ENCODE results near the gene ROR1. TPM values are rescaled to one million over a fixed set of nuclear protein-coding genes. Genes with fewer than 3 reads are reported as not detected.

Gene ROR1
- total RNA-seq, 5 donors from 2014 or later (not counting 1 experiment from before 2014, with no cell fraction given): 0.15 to 2.0 (median 0.33) TPM; not detected in 1

GRCh38 chr1:63916485-63917360 is 142.9 kb downstream of the ROR1 start:
- POLR2A ChIA-PET: no interaction called here
- H3K36me3 ChIP-seq (ENCODE audit: control insufficient read depth in 2 of 2, extremely low read depth in 1 of 2, insufficient read depth in 1 of 2, low read length in 1 of 2): no peaks in the 10 kb centered on the region
- Mint-ChIP-seq H3K4me1 (no peaks in the 10 kb centered on the region), H3K4me3 (no peak overlapping the region), H3K27ac (no peak overlapping the region), H3K27me3 (peaks cover 6 to 12% of the 10 kb centered on the region in 2 donors), H3K9me3 (no peaks in the 10 kb centered on the region), H3K36me3 (no peaks in the 10 kb centered on the region)
- no peak for ATAC-seq (replicated peaks in 1 of 4)
- no peak overlapping the region for H3K27ac ChIP-seq (ENCODE audit: low read length)
- DNase-seq: no peak
- CTCF ChIA-PET: no interaction called here
- WGBS (ENCODE audit: insufficient coverage): 90% methylated on average over 1 of the region's 2 CpGs
- H3K4me3 ChIP-seq (ENCODE audit: control insufficient read depth in 1 of 2, extremely low read depth in 1 of 2, low read length in 1 of 2): no peak overlapping the region
- no peaks in the 10 kb centered on the region for H3K4me1 ChIP-seq (ENCODE audit: control insufficient read depth in 1 of 2, extremely low read depth in 1 of 2, insufficient read depth in 2 of 2, low read length in 2 of 2)
- peaks cover 0 to 7% of the 10 kb centered on the region in 2 experiments for H3K27me3 ChIP-seq (replicated peaks in 1 of 2; ENCODE audit: control insufficient read depth in 2 of 2, extremely low read depth in 1 of 2, insufficient read depth in 2 of 2, low read length in 1 of 2)
- H3K9me3 ChIP-seq: no peaks in the 10 kb centered on the region

DNA sequence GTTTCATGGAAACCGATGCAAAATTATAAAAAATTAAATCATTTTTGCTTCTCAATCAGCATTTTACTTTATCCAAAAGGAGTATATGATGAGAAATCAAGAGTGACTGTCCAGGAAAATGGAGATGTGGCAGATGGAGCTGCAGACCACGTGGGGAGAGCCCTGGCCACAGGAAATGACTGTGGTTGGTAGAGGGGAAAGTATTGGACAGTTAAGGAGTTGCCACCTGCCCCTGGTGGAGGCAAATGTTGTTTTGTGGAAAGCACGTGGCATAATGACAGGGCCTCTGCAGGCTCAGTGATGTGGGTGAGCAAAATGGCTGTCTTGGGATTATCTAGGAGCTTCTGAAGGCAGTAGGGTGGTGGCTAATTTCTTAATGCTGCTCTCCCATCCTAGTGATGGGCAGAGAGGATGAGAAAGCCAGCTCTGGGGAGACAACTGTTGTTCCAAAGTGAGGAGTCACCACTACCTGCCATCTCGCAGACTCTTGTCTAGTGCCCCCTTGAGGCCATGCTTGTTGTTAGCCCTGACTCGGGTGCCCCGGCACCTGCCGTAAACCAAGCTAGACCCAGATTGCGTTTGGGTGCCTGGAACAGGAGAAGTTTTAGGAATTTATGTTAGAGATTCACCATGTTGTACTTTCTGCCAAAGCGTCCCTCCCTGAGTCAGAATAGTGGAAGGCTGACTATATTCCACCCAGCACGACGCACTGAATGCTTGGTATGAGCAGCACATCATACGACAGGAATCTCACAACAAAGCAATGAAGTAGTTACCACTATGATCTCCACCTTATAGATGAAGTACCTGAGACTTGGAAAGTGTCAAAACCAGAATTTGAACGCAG is 144.0 kb downstream of the ROR1 start:
- no peak overlapping the region for H3K27ac Mint-ChIP-seq
- DNase-seq: peak in 1 of 35 experiments; percentile 10
- ATAC-seq (replicated peaks in 1 of 4): no peak
- H3K36me3 ChIP-seq (ENCODE audit: control insufficient read depth in 2 of 2, extremely low read depth in 1 of 2, insufficient read depth in 1 of 2, low read length in 1 of 2): no peaks in the 10 kb centered on the region
- no peak overlapping the region for H3K4me3 ChIP-seq (ENCODE audit: control insufficient read depth in 1 of 2, extremely low read depth in 1 of 2, low read length in 1 of 2)
- H3K36me3 Mint-ChIP-seq: no peaks in the 10 kb centered on the region
- H3K9me3 ChIP-seq: no peaks in the 10 kb centered on the region
- H3K27me3 Mint-ChIP-seq: peaks cover 0 to 6% of the 10 kb centered on the region in 2 donors
- peaks cover 0 to 4% of the 10 kb centered on the region in 2 experiments for H3K27me3 ChIP-seq (replicated peaks in 1 of 2; ENCODE audit: control insufficient read depth in 2 of 2, extremely low read depth in 1 of 2, insufficient read depth in 2 of 2, low read length in 1 of 2)
- whole genome bisulfite sequencing (ENCODE audit: insufficient coverage): 75% methylated on average over 9 of the region's 13 CpGs
- H3K27ac ChIP-seq (ENCODE audit: low read length): no peak overlapping the region
- no peaks in the 10 kb centered on the region for H3K4me1 Mint-ChIP-seq
- CTCF ChIA-PET: no interaction called here
- no peaks in the 10 kb centered on the region for H3K4me1 ChIP-seq (ENCODE audit: control insufficient read depth in 1 of 2, extremely low read depth in 1 of 2, insufficient read depth in 2 of 2, low read length in 2 of 2)
- no peak overlapping the region for H3K4me3 Mint-ChIP-seq
- POLR2A ChIA-PET: interaction anchor here in 1 of 2 donors (0.6 kb wide), 1 partner anchor 34 kb away, joined by 3 read pairs; no protein-coding TSS in a partner anchor
- H3K9me3 Mint-ChIP-seq: no peaks in the 10 kb centered on the region

- no peak overlapping the region for H3K27ac ChIP-seq (ENCODE audit: low read length)
- no peaks in the 10 kb centered on the region for H3K36me3 Mint-ChIP-seq
- WGBS (ENCODE audit: insufficient coverage): 60% methylated on average over 1 of the region's 10 CpGs
- no peaks in the 10 kb centered on the region for H3K4me1 Mint-ChIP-seq
- DNase-seq: no peak
- H3K4me1 ChIP-seq (ENCODE audit: control insufficient read depth in 1 of 2, extremely low read depth in 1 of 2, insufficient read depth in 2 of 2, low read length in 2 of 2): no peaks in the 10 kb centered on the region
- no peak overlapping the region for H3K27ac Mint-ChIP-seq
- no peak overlapping the region for H3K4me3 ChIP-seq (ENCODE audit: control insufficient read depth in 1 of 2, extremely low read depth in 1 of 2, low read length in 1 of 2)
- H3K9me3 ChIP-seq: no peaks in the 10 kb centered on the region
- peaks cover 0 to 4% of the 10 kb centered on the region in 2 experiments for H3K27me3 ChIP-seq (replicated peaks in 1 of 2; ENCODE audit: control insufficient read depth in 2 of 2, extremely low read depth in 1 of 2, insufficient read depth in 2 of 2, low read length in 1 of 2)
- CTCF ChIA-PET: interaction anchor here in 1 of 2 donors (0.7 kb wide), 1 partner anchor 23 kb away, joined by 3 read pairs; no protein-coding TSS in a partner anchor
- H3K9me3 Mint-ChIP-seq: no peaks in the 10 kb centered on the region
- H3K4me3 Mint-ChIP-seq: no peak overlapping the region
- H3K27me3 Mint-ChIP-seq: peaks cover 0 to 6% of the 10 kb centered on the region in 2 donors
- no peak for ATAC-seq (replicated peaks in 1 of 4)
- POLR2A ChIA-PET: interaction anchor here in 1 of 2 donors (0.6 kb wide), 1 partner anchor 35 kb away, joined by 3 read pairs; no protein-coding TSS in a partner anchor
- no peaks in the 10 kb centered on the region for H3K36me3 ChIP-seq (ENCODE audit: control insufficient read depth in 2 of 2, extremely low read depth in 1 of 2, insufficient read depth in 1 of 2, low read length in 1 of 2)
Observed at GRCh38 chr1:63918418-63918945, 144.7 kb downstream of the ROR1 start.

- H3K27me3 Mint-ChIP-seq: peaks cover 0 to 2% of the 10 kb centered on the region in 2 donors
- no peaks in the 10 kb centered on the region for H3K9me3 ChIP-seq
- no peaks in the 10 kb centered on the region for H3K9me3 Mint-ChIP-seq
- WGBS (ENCODE audit: insufficient coverage): 82% methylated on average over 1 of the region's 7 CpGs
- no peak overlapping the region for H3K27ac ChIP-seq (ENCODE audit: low read length)
- CTCF ChIA-PET: no interaction called here
- POLR2A ChIA-PET: no interaction called here
- H3K36me3 Mint-ChIP-seq: no peaks in the 10 kb centered on the region
- H3K27me3 ChIP-seq (replicated peaks in 1 of 2; ENCODE audit: control insufficient read depth in 2 of 2, extremely low read depth in 1 of 2, insufficient read depth in 2 of 2, low read length in 1 of 2): peaks cover 0 to 4% of the 10 kb centered on the region in 2 experiments
- no peaks in the 10 kb centered on the region for H3K4me1 ChIP-seq (ENCODE audit: control insufficient read depth in 1 of 2, extremely low read depth in 1 of 2, insufficient read depth in 2 of 2, low read length in 2 of 2)
- no peak overlapping the region for H3K4me3 Mint-ChIP-seq
- no peaks in the 10 kb centered on the region for H3K36me3 ChIP-seq (ENCODE audit: control insufficient read depth in 2 of 2, extremely low read depth in 1 of 2, insufficient read depth in 1 of 2, low read length in 1 of 2)
- DNase-seq (no peak), ATAC-seq (replicated peaks in 1 of 4) (no peak)
- no peak overlapping the region for H3K4me3 ChIP-seq (ENCODE audit: control insufficient read depth in 1 of 2, extremely low read depth in 1 of 2, low read length in 1 of 2)
- H3K27ac Mint-ChIP-seq: no peak overlapping the region
- H3K4me1 Mint-ChIP-seq: no peaks in the 10 kb centered on the region
Observed at GRCh38 chr1:63920154-63921117, 146.6 kb downstream of the ROR1 start.

DNA sequence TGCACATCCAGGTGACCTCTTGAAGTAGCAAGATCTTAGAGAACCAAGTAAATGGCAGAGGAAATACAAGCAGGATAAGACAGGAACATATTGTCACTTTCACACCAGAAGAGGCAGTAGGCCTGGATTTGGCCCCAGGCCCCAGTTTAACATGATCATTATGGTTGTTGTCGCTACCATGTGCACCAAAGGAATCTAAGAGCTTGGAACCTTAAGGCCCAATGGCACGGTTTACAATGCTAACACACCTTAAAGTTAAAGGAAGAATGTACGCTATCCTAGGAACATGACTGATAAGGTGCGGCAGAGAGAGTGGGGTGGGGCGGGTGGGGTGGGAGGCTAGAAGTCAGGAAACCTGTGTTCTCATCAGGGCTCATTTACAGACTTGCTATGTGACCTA is 147.5 kb downstream of the ROR1 start:
- Mint-ChIP-seq H3K27me3 (no peaks in the 10 kb centered on the region), H3K9me3 (no peaks in the 10 kb centered on the region), H3K36me3 (no peaks in the 10 kb centered on the region), H3K27ac (no peak overlapping the region), H3K4me1 (no peaks in the 10 kb centered on the region), H3K4me3 (no peak overlapping the region)
- no peaks in the 10 kb centered on the region for H3K4me1 ChIP-seq (ENCODE audit: control insufficient read depth in 1 of 2, extremely low read depth in 1 of 2, insufficient read depth in 2 of 2, low read length in 2 of 2)
- DNase-seq: no peak
- ATAC-seq (replicated peaks in 1 of 4): no peak
- H3K9me3 ChIP-seq: no peaks in the 10 kb centered on the region
- ChIA-PET CTCF (interaction anchor here in 1 of 2 donors (1.0 kb wide), 1 partner anchor 12 kb away, joined by 3 read pairs; no protein-coding TSS in a partner anchor), POLR2A (no interaction called here)
- peaks cover 0 to 4% of the 10 kb centered on the region in 2 experiments for H3K27me3 ChIP-seq (replicated peaks in 1 of 2; ENCODE audit: control insufficient read depth in 2 of 2, extremely low read depth in 1 of 2, insufficient read depth in 2 of 2, low read length in 1 of 2)
- WGBS (ENCODE audit: insufficient coverage): no CpG with 5 or more reads among the region's 5 CpGs
- H3K36me3 ChIP-seq (ENCODE audit: control insufficient read depth in 2 of 2, extremely low read depth in 1 of 2, insufficient read depth in 1 of 2, low read length in 1 of 2): no peaks in the 10 kb centered on the region
- no peak overlapping the region for H3K4me3 ChIP-seq (ENCODE audit: control insufficient read depth in 1 of 2, extremely low read depth in 1 of 2, low read length in 1 of 2)
- no peak overlapping the region for H3K27ac ChIP-seq (ENCODE audit: low read length)
